NOMO-1 treated with DMSO at 0.1 percent for 48 hours (cell line): ENCODE data around the gene TXNDC11.

Experiments used
- DNase-seq: peaks from one replicate; lab custom pipeline; 2025; ENCODE audit not compliant: unreplicated experiment; lab: John Stamatoyannopoulos, UW

Gene TXNDC11

GRCh38 chr16:11665071-11665491 is 77.6 kb downstream of the TXNDC11 start:
- no peak for DNase-seq

- no peak for DNase-seq
Observed at GRCh38 chr16:11662582-11662981, 80.1 kb downstream of the TXNDC11 start.

- DNase-seq = no peak
Observed at GRCh38 chr16:11660565-11660964, 82.1 kb downstream of the TXNDC11 start.

- no peak for DNase-seq
Observed at GRCh38 chr16:11658896-11659708, 83.6 kb downstream of the TXNDC11 start.

- no peak for DNase-seq
Observed at GRCh38 chr16:11657556-11657955, 85.1 kb downstream of the TXNDC11 start.

GRCh38 chr16:11655655-11656054 is 87.0 kb downstream of the TXNDC11 start:
- DNase-seq = no peak

GRCh38 chr16:11651796-11652195 is 90.9 kb downstream of the TXNDC11 start:
- DNase-seq = peak; percentile 10

GRCh38 chr16:11650641-11651591 is 91.7 kb downstream of the TXNDC11 start:
- no peak for DNase-seq

- no peak for DNase-seq
Observed at GRCh38 chr16:11649276-11649675, 93.4 kb downstream of the TXNDC11 start.

GRCh38 chr16:11642765-11643116 is 99.9 kb downstream of the TXNDC11 start:
- DNase-seq = no peak

- peak; percentile 68 for DNase-seq
Observed at GRCh38 chr16:11640987-11641817, 101.5 kb downstream of the TXNDC11 start.

- DNase-seq = peak; percentile 98
Observed at GRCh38 chr16:11639925-11640899, 102.4 kb downstream of the TXNDC11 start.

GRCh38 chr16:11639008-11639562 is 103.6 kb downstream of the TXNDC11 start:
- no peak for DNase-seq

GRCh38 chr16:11638140-11638539 is 104.5 kb downstream of the TXNDC11 start:
- no peak for DNase-seq

- no peak for DNase-seq
Observed at GRCh38 chr16:11637320-11637719, 105.3 kb downstream of the TXNDC11 start.

- no peak for DNase-seq
Observed at GRCh38 chr16:11636172-11636721, 106.4 kb downstream of the TXNDC11 start.

- DNase-seq = no peak
Observed at GRCh38 chr16:11635679-11636171, 106.9 kb downstream of the TXNDC11 start.

GRCh38 chr16:11635113-11635652 is 107.5 kb downstream of the TXNDC11 start:
- DNase-seq = no peak

GRCh38 chr16:11634312-11634711 is 108.3 kb downstream of the TXNDC11 start:
- DNase-seq = peak; percentile 74
